ENCODE results near the gene PIMREG. TPM values are rescaled to one million over a fixed set of nuclear protein-coding genes. Genes with fewer than 3 reads are reported as not detected.
A peak's percentile ranks its signal among the peaks of the same experiment; 100 is the strongest.

The PIMREG gene
- total RNA-seq, 4 donors from 2014 or later, result 1.0 to 3.3 (median 3.2) TPM

GRCh38 chr17:6494239-6494941 is 50.1 kb downstream of the PIMREG start:
- no peak for TF ChIP-seq POLR2A (IDR thresholded peaks at IDR 0.05)
- no peak for TF ChIP-seq CTCF (IDR thresholded peaks at IDR 0.05)
- no peak for TF ChIP-seq POLR2AphosphoS5 (IDR thresholded peaks at IDR 0.05)
- no peak for TF ChIP-seq EP300 (IDR thresholded peaks at IDR 0.05)
- WGBS, result 56% methylated on average over 5 of the region's 5 CpGs
- no peaks in the 10 kb centered on the region for H3K36me3 ChIP-seq
- no peaks in the 10 kb centered on the region for H3K9me3 ChIP-seq
- no peaks in the 10 kb centered on the region for H3K27me3 ChIP-seq
- DNase-seq (ENCODE audit: low spot score in 2 of 2), result peak; percentile 39 to 57
- peaks cover 17% of the 10 kb centered on the region for H3K4me1 ChIP-seq
- no peak overlapping the region for H3K4me3 ChIP-seq
- no peak overlapping the region for H3K27ac ChIP-seq

GRCh38 chr17:6495450-6496115 is 51.3 kb downstream of the PIMREG start:
- 66% methylated on average over 8 of the region's 15 CpGs for WGBS

GRCh38 chr17:6496116-6496481 is 51.8 kb downstream of the PIMREG start:
- TF ChIP-seq POLR2AphosphoS5 (IDR thresholded peaks at IDR 0.05), result no peak
- TF ChIP-seq EP300 (IDR thresholded peaks at IDR 0.05), result no peak
- TF ChIP-seq CTCF (IDR thresholded peaks at IDR 0.05), result no peak
- no peak for TF ChIP-seq POLR2A (IDR thresholded peaks at IDR 0.05)
- peak; percentile 18 to 77 for DNase-seq (ENCODE audit: low spot score in 2 of 2)
- Histone ChIP-seq H3K36me3 (no peaks in the 10 kb centered on the region), H3K9me3 (no peaks in the 10 kb centered on the region), H3K4me3 (no peak overlapping the region), H3K27ac (no peak overlapping the region), H3K27me3 (no peaks in the 10 kb centered on the region), H3K4me1 (peaks cover 17% of the 10 kb centered on the region)
- WGBS, result 40% methylated on average over 8 of the region's 8 CpGs

More at GRCh38 chr17:6495450-6496115, 51.3 kb downstream of the PIMREG start:
- Histone ChIP-seq H3K9me3 (no peaks in the 10 kb centered on the region), H3K27ac (no peak overlapping the region), H3K4me1 (peaks cover 17% of the 10 kb centered on the region), H3K27me3 (no peaks in the 10 kb centered on the region), H3K36me3 (no peaks in the 10 kb centered on the region), H3K4me3 (no peak overlapping the region)
- DNase-seq (ENCODE audit: low spot score in 2 of 2), result peak; percentile 40 to 58
- no peak for TF ChIP-seq EP300 (IDR thresholded peaks at IDR 0.05)
- TF ChIP-seq POLR2AphosphoS5 (IDR thresholded peaks at IDR 0.05), result no peak
- no peak for TF ChIP-seq CTCF (IDR thresholded peaks at IDR 0.05)
- TF ChIP-seq POLR2A (IDR thresholded peaks at IDR 0.05), result no peak

GRCh38 chr17:6496640-6497441 is 52.6 kb downstream of the PIMREG start:
- no peak overlapping the region for H3K4me3 ChIP-seq
- no peaks in the 10 kb centered on the region for H3K9me3 ChIP-seq
- peaks cover 17% of the 10 kb centered on the region for H3K4me1 ChIP-seq
- TF ChIP-seq EP300 (IDR thresholded peaks at IDR 0.05), result no peak
- no peak for TF ChIP-seq CTCF (IDR thresholded peaks at IDR 0.05)
- TF ChIP-seq POLR2A (IDR thresholded peaks at IDR 0.05), result no peak
- no peak for TF ChIP-seq POLR2AphosphoS5 (IDR thresholded peaks at IDR 0.05)
- WGBS, result 64% methylated on average over 13 of the region's 15 CpGs
- DNase-seq (ENCODE audit: low spot score in 2 of 2), result peak; percentile 24 to 63
- H3K27me3 ChIP-seq, result no peaks in the 10 kb centered on the region
- no peaks in the 10 kb centered on the region for H3K36me3 ChIP-seq
- H3K27ac ChIP-seq, result no peak overlapping the region

All from suprapubic skin (tissue), 4 donors.